Prostate gland (tissue), 2 donors: ENCODE results near the gene NDUFS6. TPM values are rescaled to one million over a fixed set of nuclear protein-coding genes. Genes with fewer than 3 reads are reported as not detected.

Experiments used
- DNase-seq: peaks from one replicate; pipeline ENCODE4 v3.0.0-alpha.2; 2019; ENCODE audit warnings: low spot score
- H3K27ac ChIP-seq, 2 donors: fragments of 200-600 bp; sonication (generic); 2 replicates each; pipeline ENCODE4 v1.5.1; 2017 to 2019
- H3K27me3 ChIP-seq: fragments of 200-600 bp; sonication (generic); replicated peaks from 2 replicates; pipeline ENCODE4 v1.5.1; 2019; ENCODE audit not compliant: insufficient read depth
- H3K36me3 ChIP-seq, 2 donors: fragments of 200-600 bp; sonication (generic); 1 replicate in 1 of 2; 2 replicates in 1 of 2; pipeline versions ENCODE4 v1.5.1 to v1.8.1; 2017 to 2019
- H3K4me1 ChIP-seq: fragments of 200-600 bp; sonication (generic); replicated peaks from 2 replicates; pipeline ENCODE4 v1.5.1; 2019
- H3K4me3 ChIP-seq, 2 donors: fragments of 200-600 bp; sonication (generic); 2 replicates each; pipeline ENCODE4 v1.5.1; 2017 to 2019
- H3K9me3 ChIP-seq: fragments of 200-600 bp; sonication (generic); 2 replicates; pipeline ENCODE4 v1.5.1; 2017
- POLR2A ChIP-seq: fragments of 450-650 bp; IDR thresholded peaks from one replicate; pipeline ENCODE4 v1.6.1; 2016; ENCODE audit warnings: antibody characterized with exemption, mild to moderate bottlenecking
- POLR2AphosphoS5 ChIP-seq: sonication (generic); formaldehyde crosslinking; IDR thresholded peaks from one replicate; pipeline ENCODE4 v1.6.1; 2017; ENCODE audit warnings: antibody characterized with exemption
- WGBS: methylation state at CpG from one replicate; pipeline ENCODE4 v1.1.5; 2018; 5-methylcytosine and 5-hydroxymethylcytosine counted together
- intact Hi-C: fragments of 100-400 bp; cut with DNase I; formaldehyde crosslinking; loops from one replicate; pipeline ENCODE4 v1.14.2; 2022
- total RNA-seq, 2 donors: library from RNA; depleted of rRNA; stranded (reverse); fragments of >200 nt; gene quantifications; one replicate each; pipeline ENCODE4 v1.1.0, GENCODE V29; 2016
- TF ChIP-seq, protein P1 (sequence below), 4 experiments: fragments of 200-600 bp in 2 of 4; fragments of 450-650 bp in 2 of 4; sonication (generic) in 2 of 4; IDR thresholded peaks; 1 replicate in 3 of 4; 2 replicates in 1 of 4; pipeline ENCODE4 v1.5.1; 2016 to 2019; ENCODE audit warnings: antibody characterized with exemption in 4 of 4, mild to moderate bottlenecking in 2 of 4, moderate library complexity in 2 of 4

NDUFS6 gene
- total RNA-seq, 2 donors from 2014 or later: 27.8 to 70.2 TPM

DNA sequence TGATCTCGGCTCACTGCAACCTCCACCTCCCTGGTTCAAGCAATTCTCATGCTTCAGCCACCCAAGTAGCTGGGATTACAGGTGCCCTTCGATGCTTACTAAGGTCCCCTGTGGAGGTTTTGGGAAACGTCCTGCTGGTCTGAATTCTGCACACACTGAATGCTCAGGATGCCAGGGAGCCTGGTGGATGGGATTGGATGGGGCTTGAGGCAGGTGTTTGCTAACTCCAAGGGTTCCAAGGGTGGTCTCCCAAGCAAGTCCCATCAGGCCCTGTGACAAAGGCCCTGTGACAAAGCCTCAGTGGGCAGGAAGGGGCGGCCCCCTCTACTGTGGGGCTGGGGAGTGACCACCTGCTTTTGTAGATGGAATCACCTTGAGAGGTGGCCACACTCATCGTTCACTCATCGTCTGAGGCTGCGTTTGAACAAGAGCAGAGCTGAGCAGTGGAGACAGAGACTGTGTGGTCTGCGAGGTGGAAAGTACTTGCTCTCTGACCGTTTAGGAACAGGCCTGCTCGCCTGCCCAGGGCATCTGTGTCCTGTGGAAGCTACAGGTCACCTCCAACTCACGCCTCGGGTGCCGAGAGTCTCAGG is 41.7 kb upstream of the NDUFS6 start:
- no peak overlapping the region for H3K4me3 ChIP-seq
- H3K36me3 ChIP-seq: no peaks in the 10 kb centered on the region
- intact Hi-C loops: no loop called here
- H3K27ac ChIP-seq: no peak overlapping the region
- 81% methylated on average over 13 of the region's 13 CpGs for WGBS
- H3K9me3 ChIP-seq: no peaks in the 10 kb centered on the region
- TF ChIP-seq POLR2AphosphoS5: no peak
- TF ChIP-seq, protein P1, sequence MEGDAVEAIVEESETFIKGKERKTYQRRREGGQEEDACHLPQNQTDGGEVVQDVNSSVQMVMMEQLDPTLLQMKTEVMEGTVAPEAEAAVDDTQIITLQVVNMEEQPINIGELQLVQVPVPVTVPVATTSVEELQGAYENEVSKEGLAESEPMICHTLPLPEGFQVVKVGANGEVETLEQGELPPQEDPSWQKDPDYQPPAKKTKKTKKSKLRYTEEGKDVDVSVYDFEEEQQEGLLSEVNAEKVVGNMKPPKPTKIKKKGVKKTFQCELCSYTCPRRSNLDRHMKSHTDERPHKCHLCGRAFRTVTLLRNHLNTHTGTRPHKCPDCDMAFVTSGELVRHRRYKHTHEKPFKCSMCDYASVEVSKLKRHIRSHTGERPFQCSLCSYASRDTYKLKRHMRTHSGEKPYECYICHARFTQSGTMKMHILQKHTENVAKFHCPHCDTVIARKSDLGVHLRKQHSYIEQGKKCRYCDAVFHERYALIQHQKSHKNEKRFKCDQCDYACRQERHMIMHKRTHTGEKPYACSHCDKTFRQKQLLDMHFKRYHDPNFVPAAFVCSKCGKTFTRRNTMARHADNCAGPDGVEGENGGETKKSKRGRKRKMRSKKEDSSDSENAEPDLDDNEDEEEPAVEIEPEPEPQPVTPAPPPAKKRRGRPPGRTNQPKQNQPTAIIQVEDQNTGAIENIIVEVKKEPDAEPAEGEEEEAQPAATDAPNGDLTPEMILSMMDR (IDR thresholded peaks at IDR 0.05): no peak
- no peak for TF ChIP-seq POLR2A
- DNase-seq: no peak
- peaks cover 2% of the 10 kb centered on the region for H3K4me1 ChIP-seq
- H3K27me3 ChIP-seq: no peaks in the 10 kb centered on the region

DNA sequence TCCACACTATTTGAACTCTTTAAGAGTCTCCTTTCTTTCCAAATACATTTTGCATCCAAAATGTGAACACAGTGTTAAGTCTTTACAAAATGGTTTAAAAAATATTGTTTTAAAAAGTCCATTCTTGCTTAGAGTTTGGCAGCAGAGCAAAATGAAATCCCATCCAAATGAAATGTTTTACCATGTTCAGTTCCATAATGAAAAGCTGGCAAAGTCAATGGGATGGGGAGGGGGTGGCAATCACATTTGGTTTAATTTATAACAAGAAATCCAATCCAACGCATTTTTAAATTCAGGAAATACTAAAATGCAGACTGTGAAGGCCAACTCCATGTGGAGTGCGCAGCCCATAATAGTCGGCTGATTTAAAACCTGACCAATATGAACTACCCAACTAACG is 41.0 kb upstream of the NDUFS6 start:
- TF ChIP-seq POLR2A (no peak), POLR2AphosphoS5 (no peak)
- TF ChIP-seq, protein P1 (IDR thresholded peaks at IDR 0.05): no peak
- H3K9me3 ChIP-seq: no peaks in the 10 kb centered on the region
- H3K27ac ChIP-seq: no peak overlapping the region
- intact Hi-C loops: no loop called here
- H3K4me1 ChIP-seq: peaks cover 3% of the 10 kb centered on the region
- DNase-seq: no peak
- H3K27me3 ChIP-seq: no peaks in the 10 kb centered on the region
- WGBS: 65% methylated on average over 4 of the region's 4 CpGs
- H3K4me3 ChIP-seq: no peak overlapping the region
- no peaks in the 10 kb centered on the region for H3K36me3 ChIP-seq

DNA sequence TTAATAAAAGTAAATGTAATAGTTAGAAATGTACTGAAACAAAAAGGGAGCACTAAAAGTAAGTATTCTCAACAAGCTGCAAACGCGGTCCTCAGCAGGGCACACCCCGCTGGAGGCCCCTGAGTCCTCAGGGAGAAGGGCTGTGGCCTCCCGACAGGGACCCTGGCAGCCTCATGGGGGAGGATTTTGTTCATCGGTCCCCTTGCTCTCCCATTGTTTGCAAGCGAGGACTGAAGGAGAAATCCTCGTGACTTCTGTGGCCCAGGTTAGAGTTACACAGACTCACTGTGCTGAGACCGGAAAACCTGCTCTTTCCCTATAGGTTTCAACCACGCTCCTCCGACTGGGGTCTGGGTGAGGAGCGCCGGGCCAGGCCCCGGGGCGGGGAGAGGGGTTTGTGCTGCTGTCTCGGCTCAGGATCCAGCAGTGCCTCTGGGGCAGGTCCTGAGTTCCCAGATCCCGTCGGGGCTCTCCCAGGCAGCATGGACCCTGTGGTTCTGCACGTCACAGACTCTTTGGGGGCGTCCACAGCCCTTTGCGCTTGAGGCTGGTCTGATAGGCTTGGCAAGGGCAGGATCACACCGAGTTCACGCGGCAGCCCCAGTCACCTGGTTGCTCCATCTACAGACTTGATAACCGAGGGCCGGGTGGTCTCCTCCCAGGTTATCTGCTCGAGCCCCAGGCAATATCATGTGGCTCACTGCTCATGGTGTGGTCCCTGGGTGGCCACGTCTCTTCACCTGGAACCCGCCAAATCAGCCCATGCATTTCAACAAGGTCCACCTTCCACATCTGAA is 40.4 kb upstream of the NDUFS6 start:
- WGBS: 78% methylated on average over 23 of the region's 28 CpGs
- H3K27ac ChIP-seq: no peak overlapping the region
- TF ChIP-seq, protein P1 (IDR thresholded peaks at IDR 0.05): no peak
- TF ChIP-seq POLR2A: no peak
- TF ChIP-seq POLR2AphosphoS5: no peak
- H3K9me3 ChIP-seq: no peaks in the 10 kb centered on the region
- no peak for DNase-seq
- H3K27me3 ChIP-seq: no peaks in the 10 kb centered on the region
- H3K36me3 ChIP-seq: no peaks in the 10 kb centered on the region
- intact Hi-C loops: no loop called here
- H3K4me3 ChIP-seq: no peak overlapping the region
- peaks cover 3% of the 10 kb centered on the region for H3K4me1 ChIP-seq

DNA sequence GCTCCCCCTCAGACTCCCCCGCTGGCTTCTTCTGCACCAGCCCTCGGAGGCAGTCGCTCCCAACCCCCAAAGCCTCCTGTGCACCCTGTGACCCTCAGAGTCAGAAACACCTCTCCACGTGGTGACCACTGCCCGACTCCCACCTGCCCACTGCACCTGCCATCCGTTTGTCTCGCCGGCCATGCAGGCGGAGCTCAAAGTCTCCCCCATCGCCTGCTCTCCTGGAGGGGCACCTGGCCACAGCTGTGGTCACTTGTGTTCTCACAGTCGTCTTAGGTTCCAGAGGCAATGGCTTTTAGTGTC is 39.8 kb upstream of the NDUFS6 start:
- Histone ChIP-seq H3K9me3 (no peaks in the 10 kb centered on the region), H3K4me1 (peaks cover 3% of the 10 kb centered on the region), H3K27me3 (no peaks in the 10 kb centered on the region), H3K36me3 (no peaks in the 10 kb centered on the region), H3K4me3 (no peak overlapping the region), H3K27ac (no peak overlapping the region)
- WGBS: 91% methylated on average over 9 of the region's 11 CpGs
- intact Hi-C loops: no loop called here
- DNase-seq: no peak
- TF ChIP-seq, protein P1 (IDR thresholded peaks at IDR 0.05): no peak
- TF ChIP-seq POLR2AphosphoS5: no peak
- TF ChIP-seq POLR2A: no peak
